ENCODE data around the gene ZBTB34. TPM values are rescaled to one million over a fixed set of nuclear protein-coding genes. Genes with fewer than 3 reads are reported as not detected.

Gene ZBTB34
- total and polyA plus RNA-seq, 2 experiments from 2014 or later, result 4.9 to 13.0 TPM

- no peaks in the 10 kb centered on the region for H3K9me3 ChIP-seq (ENCODE audit: low read depth)
- H3K4me3 ChIP-seq, result no peak overlapping the region
- H3K4me1 ChIP-seq (ENCODE audit: low read depth), result no peaks in the 10 kb centered on the region
- H3K27ac ChIP-seq, result no peak overlapping the region
- no peak for DNase-seq (ENCODE audit: low read depth in 1 of 2, low spot score in 1 of 2)
- no peaks in the 10 kb centered on the region for H3K36me3 ChIP-seq
- TF ChIP-seq CTCF (IDR thresholded peaks at IDR 0.05; ENCODE audit: low read depth, low read length), result no peak
- H3K27me3 ChIP-seq, result no peaks in the 10 kb centered on the region
These were observed 65.4 kb downstream of the ZBTB34 start for GRCh38 chr9:126925876-126926275.

GRCh38 chr9:126926364-126926763 is 65.9 kb downstream of the ZBTB34 start:
- Histone ChIP-seq H3K4me1 (ENCODE audit: low read depth) (no peaks in the 10 kb centered on the region), H3K27me3 (no peaks in the 10 kb centered on the region), H3K27ac (no peak overlapping the region), H3K9me3 (ENCODE audit: low read depth) (no peaks in the 10 kb centered on the region), H3K4me3 (no peak overlapping the region), H3K36me3 (no peaks in the 10 kb centered on the region)
- TF ChIP-seq CTCF (IDR thresholded peaks at IDR 0.05; ENCODE audit: low read depth, low read length), result no peak
- DNase-seq (ENCODE audit: low read depth in 1 of 2, low spot score in 1 of 2), result no peak

- no peak overlapping the region for H3K27ac ChIP-seq
- H3K4me3 ChIP-seq, result no peak overlapping the region
- DNase-seq (ENCODE audit: low read depth in 1 of 2, low spot score in 1 of 2), result no peak
- H3K27me3 ChIP-seq, result no peaks in the 10 kb centered on the region
- H3K9me3 ChIP-seq (ENCODE audit: low read depth), result no peaks in the 10 kb centered on the region
- no peaks in the 10 kb centered on the region for H3K36me3 ChIP-seq
- no peak for TF ChIP-seq CTCF (IDR thresholded peaks at IDR 0.05; ENCODE audit: low read depth, low read length)
- no peaks in the 10 kb centered on the region for H3K4me1 ChIP-seq (ENCODE audit: low read depth)
These were observed 67.0 kb downstream of the ZBTB34 start for GRCh38 chr9:126927419-126927818.

GRCh38 chr9:126932871-126933321 is 72.5 kb downstream of the ZBTB34 start:
- no peaks in the 10 kb centered on the region for H3K9me3 ChIP-seq (ENCODE audit: low read depth)
- DNase-seq (ENCODE audit: low read depth in 1 of 2, low spot score in 1 of 2), result no peak
- no peaks in the 10 kb centered on the region for H3K27me3 ChIP-seq

GRCh38 chr9:126933334-126933980 is 73.0 kb downstream of the ZBTB34 start:
- Histone ChIP-seq H3K9me3 (ENCODE audit: low read depth) (no peaks in the 10 kb centered on the region), H3K27ac (no peak overlapping the region), H3K4me1 (ENCODE audit: low read depth) (no peaks in the 10 kb centered on the region), H3K36me3 (no peaks in the 10 kb centered on the region), H3K4me3 (no peak overlapping the region), H3K27me3 (no peaks in the 10 kb centered on the region)
- DNase-seq (ENCODE audit: low read depth in 1 of 2, low spot score in 1 of 2), result no peak
- TF ChIP-seq CTCF (IDR thresholded peaks at IDR 0.05; ENCODE audit: low read depth, low read length), result no peak

More at GRCh38 chr9:126932871-126933321, 72.5 kb downstream of the ZBTB34 start:
- H3K36me3 ChIP-seq, result no peaks in the 10 kb centered on the region
- H3K27ac ChIP-seq, result no peak overlapping the region
- no peak for TF ChIP-seq CTCF (IDR thresholded peaks at IDR 0.05; ENCODE audit: low read depth, low read length)
- H3K4me3 ChIP-seq, result no peak overlapping the region
- H3K4me1 ChIP-seq (ENCODE audit: low read depth), result no peaks in the 10 kb centered on the region

Data from cardiac muscle cell (in vitro differentiated cells and primary cell).